GM23338 (cell line): ENCODE measurements around the gene TMEM163. TPM values are rescaled to one million over a fixed set of nuclear protein-coding genes. Genes with fewer than 3 reads are reported as not detected.

Experiments
- ATAC-seq: fragments of 200-7000 bp; cut with Tn5 transposase; 3 replicates; pipeline ENCODE4 v1.9.1; 2020
- DNase-seq: peaks from one replicate; pipeline ENCODE4 v3.0.0-alpha.2; 2015; ENCODE audit warnings: low spot score
- H2AFZ ChIP-seq: fragments of 200-600 bp; sonication (generic); 2 replicates; pipeline ENCODE4 v1.8.0; 2016; ENCODE audit warnings: antibody characterized with exemption, mild to moderate bottlenecking, moderate library complexity
- H3F3A ChIP-seq: fragments of 200-600 bp; sonication (generic); replicated peaks from 2 replicates; pipeline ENCODE4 v1.8.0; 2017; ENCODE audit warnings: antibody characterized with exemption, mixed run types, low read depth
- H3K27ac ChIP-seq: fragments of 200-600 bp; sonication (generic); 2 replicates; pipeline ENCODE4 v1.6.1; 2016; ENCODE audit warnings: low read depth
- H3K27me3 ChIP-seq: fragments of 200-600 bp; sonication (generic); 2 replicates; pipeline ENCODE4 v1.8.0; 2016; ENCODE audit warnings: mild to moderate bottlenecking, mixed run types, moderate library complexity; ENCODE audit not compliant: insufficient read depth
- H3K36me3 ChIP-seq: fragments of 200-600 bp; sonication (generic); 2 replicates; pipeline ENCODE4 v1.8.0; 2016; ENCODE audit warnings: mild to moderate bottlenecking; ENCODE audit not compliant: insufficient read depth
- H3K4me1 ChIP-seq: fragments of 200-600 bp; sonication (generic); 2 replicates; pipeline ENCODE4 v1.8.0; 2016; ENCODE audit warnings: mild to moderate bottlenecking, moderate library complexity; ENCODE audit not compliant: insufficient read depth
- H3K4me2 ChIP-seq: fragments of 200-600 bp; sonication (generic); 2 replicates; pipeline ENCODE4 v1.7.1; 2017; ENCODE audit warnings: mixed run types
- H3K4me3 ChIP-seq: fragments of 200-600 bp; sonication (generic); 2 replicates; pipeline ENCODE4 v1.6.1; 2016; ENCODE audit warnings: mixed run types
- H3K79me2 ChIP-seq: fragments of 200-600 bp; sonication (generic); replicated peaks from 2 replicates; pipeline ENCODE4 v1.8.0; 2017; ENCODE audit warnings: mild to moderate bottlenecking; ENCODE audit not compliant: insufficient read depth
- H3K9me2 ChIP-seq: fragments of 200-600 bp; sonication (generic); 2 replicates; pipeline ENCODE4 v1.8.0; 2017; ENCODE audit not compliant: insufficient read depth
- H4K20me1 ChIP-seq: fragments of 200-600 bp; sonication (generic); replicated peaks from 2 replicates; pipeline ENCODE4 v1.8.0; 2017; ENCODE audit warnings: mild to moderate bottlenecking; ENCODE audit not compliant: insufficient read depth
- H3K27ac Mint-ChIP-seq: 2 replicates; pipeline ENCODE4 v1.8.0; 2020; ENCODE audit warnings: inconsistent platforms, mild to moderate bottlenecking, moderate library complexity, mixed read lengths
- H3K27me3 Mint-ChIP-seq: 3 replicates; pipeline ENCODE4 v1.8.0; 2022; ENCODE audit warnings: low read depth, mild to moderate bottlenecking, moderate library complexity, mixed read lengths, inconsistent platforms; ENCODE audit not compliant: insufficient read depth, poor library complexity
- H3K36me3 Mint-ChIP-seq: 3 replicates; pipeline ENCODE4 v1.8.0; 2021; ENCODE audit warnings: low read depth, mild to moderate bottlenecking, inconsistent platforms, moderate library complexity, mixed read lengths
- H3K4me1 Mint-ChIP-seq: 3 replicates; pipeline ENCODE4 v1.8.0; 2020; ENCODE audit warnings: mild to moderate bottlenecking, inconsistent platforms, mixed read lengths
- H3K4me3 Mint-ChIP-seq: 3 replicates; pipeline ENCODE4 v1.8.0; 2021; ENCODE audit warnings: moderate library complexity, mild to moderate bottlenecking, inconsistent platforms, mixed read lengths
- H3K9me3 Mint-ChIP-seq: 3 replicates; pipeline ENCODE4 v1.8.0; 2020; ENCODE audit warnings: moderate library complexity, mild to moderate bottlenecking, inconsistent platforms, mixed read lengths
- EZH2 ChIP-seq: fragments of 200-600 bp; sonication (generic); IDR thresholded peaks from one replicate; pipeline ENCODE4 v1.8.0; 2017; ENCODE audit warnings: antibody characterized with exemption, mild to moderate bottlenecking, low read depth; ENCODE audit not compliant: unreplicated experiment
- EZH2phosphoT487 ChIP-seq: fragments of 200-600 bp; sonication (generic); IDR thresholded peaks from one replicate; pipeline ENCODE4 v1.8.1; 2018; ENCODE audit warnings: antibody characterized with exemption; ENCODE audit not compliant: unreplicated experiment
- JUNB ChIP-seq: IDR thresholded peaks from one replicate; pipeline ENCODE4 v1.6.1; 2016; ENCODE audit warnings: antibody characterized with exemption; ENCODE audit not compliant: unreplicated experiment
- NANOG ChIP-seq: IDR thresholded peaks from 2 replicates; pipeline ENCODE4 v1.6.1; 2016; ENCODE audit warnings: antibody characterized with exemption, borderline replicate concordance
- STAT1 ChIP-seq: IDR thresholded peaks from one replicate; pipeline ENCODE4 v1.6.1; 2016; ENCODE audit warnings: antibody characterized with exemption; ENCODE audit not compliant: unreplicated experiment
- ZNF331 ChIP-seq: fragments of 250-450 bp; sonication (Bioruptor Pico); IDR thresholded peaks from 2 replicates; pipeline ENCODE4 v1.5.0; 2020; ENCODE audit warnings: low read depth, mild to moderate bottlenecking, moderate library complexity
- polyA plus RNA-seq: library from polyadenylated mRNA; unstranded; fragments of >200 nt; fragmentation: Nextera tagmentation; extraction: Ambion mirVana; gene quantifications from 2 replicates; pipeline ENCODE4 v1.2.1, GENCODE V29; 2016
- total RNA-seq: library from RNA; depleted of rRNA; stranded (reverse); fragments of >200 nt; shearing (Covaris generic); gene quantifications from 2 replicates; pipeline ENCODE4 v1.2.3, GENCODE V29; 2014
- TF ChIP-seq, protein P1 (sequence below), 2 experiments: fragments of 200-600 bp in 1 of 2; sonication (generic) in 1 of 2; conservative IDR thresholded peaks; 2 replicates each; pipeline versions ENCODE4 v1.5.1 to v1.6.1; 2016 to 2017; ENCODE audit warnings: antibody characterized with exemption in 2 of 2, low read depth in 2 of 2, mild to moderate bottlenecking in 2 of 2, moderate library complexity in 1 of 2
- TF ChIP-seq, protein P2 (sequence below): IDR thresholded peaks from 2 replicates; pipeline ENCODE4 v1.6.1; 2016; ENCODE audit warnings: antibody characterized with exemption
- TF ChIP-seq, protein P3 (sequence below): fragments of 250-450 bp; sonication (Bioruptor Pico); IDR thresholded peaks from 2 replicates; pipeline ENCODE4 v1.5.0; 2020; ENCODE audit warnings: mild to moderate bottlenecking, moderate library complexity

The TMEM163 gene
- total and polyA plus RNA-seq, 2 experiments from 2014 or later, result 1.1 to 1.8 TPM

DNA sequence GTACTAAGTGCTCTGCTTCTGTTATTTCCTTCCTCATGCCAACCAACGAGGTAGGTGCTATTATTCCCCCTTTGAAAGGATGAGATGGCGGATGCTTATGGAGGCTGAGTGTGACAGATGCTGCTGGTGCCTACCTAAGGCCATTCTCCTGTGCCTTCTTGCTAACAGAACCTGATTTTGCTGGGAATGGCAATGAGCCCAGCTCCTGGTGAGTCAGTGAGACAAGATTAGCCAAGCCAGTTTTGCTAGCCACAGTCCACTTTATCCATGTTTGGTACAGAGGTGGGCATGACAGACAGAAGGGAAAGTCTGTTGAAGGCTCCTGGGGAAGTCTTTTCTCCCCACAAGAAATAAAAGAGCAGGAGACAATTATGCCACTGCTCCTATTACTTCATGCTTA is 43.7 kb upstream of the TMEM163 start (continued):
- TF ChIP-seq, protein P1, sequence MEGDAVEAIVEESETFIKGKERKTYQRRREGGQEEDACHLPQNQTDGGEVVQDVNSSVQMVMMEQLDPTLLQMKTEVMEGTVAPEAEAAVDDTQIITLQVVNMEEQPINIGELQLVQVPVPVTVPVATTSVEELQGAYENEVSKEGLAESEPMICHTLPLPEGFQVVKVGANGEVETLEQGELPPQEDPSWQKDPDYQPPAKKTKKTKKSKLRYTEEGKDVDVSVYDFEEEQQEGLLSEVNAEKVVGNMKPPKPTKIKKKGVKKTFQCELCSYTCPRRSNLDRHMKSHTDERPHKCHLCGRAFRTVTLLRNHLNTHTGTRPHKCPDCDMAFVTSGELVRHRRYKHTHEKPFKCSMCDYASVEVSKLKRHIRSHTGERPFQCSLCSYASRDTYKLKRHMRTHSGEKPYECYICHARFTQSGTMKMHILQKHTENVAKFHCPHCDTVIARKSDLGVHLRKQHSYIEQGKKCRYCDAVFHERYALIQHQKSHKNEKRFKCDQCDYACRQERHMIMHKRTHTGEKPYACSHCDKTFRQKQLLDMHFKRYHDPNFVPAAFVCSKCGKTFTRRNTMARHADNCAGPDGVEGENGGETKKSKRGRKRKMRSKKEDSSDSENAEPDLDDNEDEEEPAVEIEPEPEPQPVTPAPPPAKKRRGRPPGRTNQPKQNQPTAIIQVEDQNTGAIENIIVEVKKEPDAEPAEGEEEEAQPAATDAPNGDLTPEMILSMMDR (conservative IDR thresholded peaks at IDR 0.05; ENCODE audit: low read depth in 2 of 2), result no peak
- TF ChIP-seq EZH2, result no peak
- TF ChIP-seq ZNF331 (CRISPR knock-in tag), result no peak
- TF ChIP-seq STAT1, result no peak
- TF ChIP-seq JUNB, result no peak

DNA sequence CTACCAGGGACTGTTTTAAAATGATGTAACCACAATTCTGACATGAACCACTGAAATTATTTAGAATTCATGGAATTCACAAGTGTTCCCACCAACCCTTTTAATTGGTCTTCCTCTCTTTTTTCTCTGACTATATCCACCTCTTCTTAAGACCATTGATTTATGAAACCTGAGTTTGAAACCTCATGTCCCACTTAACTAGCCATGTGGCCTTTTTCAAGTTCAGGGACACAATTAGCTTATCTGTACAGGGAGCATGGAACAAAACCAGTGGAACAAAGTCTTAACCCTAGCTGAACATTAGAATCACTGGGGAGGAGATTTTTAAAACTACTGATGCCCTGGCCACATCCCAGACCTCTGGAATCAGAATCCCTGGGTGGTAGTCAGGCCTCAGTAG is 41.6 kb upstream of the TMEM163 start:
- Histone ChIP-seq H3K4me1 (no peaks in the 10 kb centered on the region), H4K20me1 (no peaks in the 10 kb centered on the region), H3K27ac (no peak overlapping the region), H3F3A (no peaks in the 10 kb centered on the region), H2AFZ (peak overlapping the region; percentile 52; the same call in 1 of the 2 replicates), H3K27me3 (no peaks in the 10 kb centered on the region), H3K79me2 (no peaks in the 10 kb centered on the region), H3K4me3 (no peak overlapping the region), H3K9me2 (no peaks in the 10 kb centered on the region), H3K4me2 (no peak overlapping the region), H3K36me3 (no peaks in the 10 kb centered on the region; the same call in 1 of the 2 replicates)
- no peak overlapping the region for H3K27ac Mint-ChIP-seq
- H3K4me3 Mint-ChIP-seq, result no peak overlapping the region
- peaks cover 3% of the 10 kb centered on the region; the same call in 1 of the 3 replicates for H3K36me3 Mint-ChIP-seq
- no peaks in the 10 kb centered on the region for H3K4me1 Mint-ChIP-seq
- DNase-seq (no peak), ATAC-seq (no peak)
- peaks cover 11% of the 10 kb centered on the region; the same call in 2 of the 3 replicates for H3K9me3 Mint-ChIP-seq
- no peak for TF ChIP-seq STAT1
- no peak for TF ChIP-seq NANOG
- TF ChIP-seq, protein P2, sequence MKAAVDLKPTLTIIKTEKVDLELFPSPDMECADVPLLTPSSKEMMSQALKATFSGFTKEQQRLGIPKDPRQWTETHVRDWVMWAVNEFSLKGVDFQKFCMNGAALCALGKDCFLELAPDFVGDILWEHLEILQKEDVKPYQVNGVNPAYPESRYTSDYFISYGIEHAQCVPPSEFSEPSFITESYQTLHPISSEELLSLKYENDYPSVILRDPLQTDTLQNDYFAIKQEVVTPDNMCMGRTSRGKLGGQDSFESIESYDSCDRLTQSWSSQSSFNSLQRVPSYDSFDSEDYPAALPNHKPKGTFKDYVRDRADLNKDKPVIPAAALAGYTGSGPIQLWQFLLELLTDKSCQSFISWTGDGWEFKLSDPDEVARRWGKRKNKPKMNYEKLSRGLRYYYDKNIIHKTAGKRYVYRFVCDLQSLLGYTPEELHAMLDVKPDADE, result no peak
- TF ChIP-seq, protein P1 (conservative IDR thresholded peaks at IDR 0.05; ENCODE audit: low read depth in 2 of 2), result no peak
- TF ChIP-seq EZH2phosphoT487, result no peak
- TF ChIP-seq, protein P3, sequence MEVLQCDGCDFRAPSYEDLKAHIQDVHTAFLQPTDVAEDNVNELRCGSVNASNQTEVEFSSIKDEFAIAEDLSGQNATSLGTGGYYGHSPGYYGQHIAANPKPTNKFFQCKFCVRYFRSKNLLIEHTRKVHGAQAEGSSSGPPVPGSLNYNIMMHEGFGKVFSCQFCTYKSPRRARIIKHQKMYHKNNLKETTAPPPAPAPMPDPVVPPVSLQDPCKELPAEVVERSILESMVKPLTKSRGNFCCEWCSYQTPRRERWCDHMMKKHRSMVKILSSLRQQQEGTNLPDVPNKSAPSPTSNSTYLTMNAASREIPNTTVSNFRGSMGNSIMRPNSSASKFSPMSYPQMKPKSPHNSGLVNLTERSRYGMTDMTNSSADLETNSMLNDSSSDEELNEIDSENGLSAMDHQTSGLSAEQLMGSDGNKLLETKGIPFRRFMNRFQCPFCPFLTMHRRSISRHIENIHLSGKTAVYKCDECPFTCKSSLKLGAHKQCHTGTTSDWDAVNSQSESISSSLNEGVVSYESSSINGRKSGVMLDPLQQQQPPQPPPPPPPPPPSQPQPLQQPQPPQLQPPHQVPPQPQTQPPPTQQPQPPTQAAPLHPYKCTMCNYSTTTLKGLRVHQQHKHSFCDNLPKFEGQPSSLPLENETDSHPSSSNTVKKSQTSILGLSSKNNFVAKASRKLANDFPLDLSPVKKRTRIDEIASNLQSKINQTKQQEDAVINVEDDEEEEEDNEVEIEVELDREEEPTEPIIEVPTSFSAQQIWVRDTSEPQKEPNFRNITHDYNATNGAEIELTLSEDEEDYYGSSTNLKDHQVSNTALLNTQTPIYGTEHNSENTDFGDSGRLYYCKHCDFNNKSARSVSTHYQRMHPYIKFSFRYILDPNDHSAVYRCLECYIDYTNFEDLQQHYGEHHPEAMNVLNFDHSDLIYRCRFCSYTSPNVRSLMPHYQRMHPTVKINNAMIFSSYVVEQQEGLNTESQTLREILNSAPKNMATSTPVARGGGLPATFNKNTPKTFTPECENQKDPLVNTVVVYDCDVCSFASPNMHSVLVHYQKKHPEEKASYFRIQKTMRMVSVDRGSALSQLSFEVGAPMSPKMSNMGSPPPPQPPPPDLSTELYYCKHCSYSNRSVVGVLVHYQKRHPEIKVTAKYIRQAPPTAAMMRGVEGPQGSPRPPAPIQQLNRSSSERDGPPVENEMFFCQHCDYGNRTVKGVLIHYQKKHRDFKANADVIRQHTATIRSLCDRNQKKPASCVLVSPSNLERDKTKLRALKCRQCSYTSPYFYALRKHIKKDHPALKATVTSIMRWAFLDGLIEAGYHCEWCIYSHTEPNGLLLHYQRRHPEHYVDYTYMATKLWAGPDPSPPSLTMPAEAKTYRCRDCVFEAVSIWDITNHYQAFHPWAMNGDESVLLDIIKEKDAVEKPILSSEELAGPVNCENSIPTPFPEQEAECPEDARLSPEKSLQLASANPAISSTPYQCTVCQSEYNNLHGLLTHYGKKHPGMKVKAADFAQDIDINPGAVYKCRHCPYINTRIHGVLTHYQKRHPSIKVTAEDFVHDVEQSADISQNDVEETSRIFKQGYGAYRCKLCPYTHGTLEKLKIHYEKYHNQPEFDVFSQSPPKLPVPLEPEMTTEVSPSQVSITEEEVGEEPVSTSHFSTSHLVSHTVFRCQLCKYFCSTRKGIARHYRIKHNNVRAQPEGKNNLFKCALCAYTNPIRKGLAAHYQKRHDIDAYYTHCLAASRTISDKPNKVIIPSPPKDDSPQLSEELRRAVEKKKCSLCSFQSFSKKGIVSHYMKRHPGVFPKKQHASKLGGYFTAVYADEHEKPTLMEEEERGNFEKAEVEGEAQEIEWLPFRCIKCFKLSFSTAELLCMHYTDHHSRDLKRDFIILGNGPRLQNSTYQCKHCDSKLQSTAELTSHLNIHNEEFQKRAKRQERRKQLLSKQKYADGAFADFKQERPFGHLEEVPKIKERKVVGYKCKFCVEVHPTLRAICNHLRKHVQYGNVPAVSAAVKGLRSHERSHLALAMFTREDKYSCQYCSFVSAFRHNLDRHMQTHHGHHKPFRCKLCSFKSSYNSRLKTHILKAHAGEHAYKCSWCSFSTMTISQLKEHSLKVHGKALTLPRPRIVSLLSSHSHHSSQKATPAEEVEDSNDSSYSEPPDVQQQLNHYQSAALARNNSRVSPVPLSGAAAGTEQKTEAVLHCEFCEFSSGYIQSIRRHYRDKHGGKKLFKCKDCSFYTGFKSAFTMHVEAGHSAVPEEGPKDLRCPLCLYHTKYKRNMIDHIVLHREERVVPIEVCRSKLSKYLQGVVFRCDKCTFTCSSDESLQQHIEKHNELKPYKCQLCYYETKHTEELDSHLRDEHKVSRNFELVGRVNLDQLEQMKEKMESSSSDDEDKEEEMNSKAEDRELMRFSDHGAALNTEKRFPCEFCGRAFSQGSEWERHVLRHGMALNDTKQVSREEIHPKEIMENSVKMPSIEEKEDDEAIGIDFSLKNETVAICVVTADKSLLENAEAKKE (CRISPR knock-in tag), result no peak
- peaks cover 2% of the 10 kb centered on the region for H3K27me3 Mint-ChIP-seq
